OCI-LY3 (cell line): ENCODE data around the gene BRINP2.

Experiments used
- H2AFZ ChIP-seq: fragments of 200-600, 300-600 bp; shearing (Covaris generic); 2 replicates; pipeline ENCODE4 v1.6.0; 2014; ENCODE audit warnings: antibody characterized with exemption, low read depth, low read length
- H3K27ac ChIP-seq: fragments of 200-600, 300-600 bp; sonication (generic); 2 replicates; pipeline ENCODE4 v1.5.1; 2014; ENCODE audit warnings: mild to moderate bottlenecking, low read length, moderate library complexity, mixed read lengths
- H3K27me3 ChIP-seq: fragments of 200-600, 300-600 bp; sonication (generic); 2 replicates; pipeline ENCODE4 v1.6.1; 2014; ENCODE audit warnings: low read depth, low read length, mixed read lengths
- H3K36me3 ChIP-seq: fragments of 200-600, 300-600 bp; sonication (generic); replicated peaks from 2 replicates; pipeline ENCODE3; 2014; ENCODE audit warnings: low read depth, low read length, mixed read lengths
- H3K4me1 ChIP-seq: fragments of 300-600, 200-600 bp; sonication (generic); 2 replicates; pipeline ENCODE4 v1.6.1; 2014; ENCODE audit warnings: low read length, mixed read lengths
- H3K4me2 ChIP-seq: fragments of 200-600, 300-600 bp; sonication (generic); 2 replicates; pipeline ENCODE4 v1.6.1; 2014; ENCODE audit warnings: low read length, mixed read lengths
- H3K4me3 ChIP-seq: fragments of 300-600, 200-600 bp; sonication (generic); 2 replicates; pipeline ENCODE4 v1.5.1; 2014; ENCODE audit warnings: antibody characterized with exemption, mild to moderate bottlenecking, low read length, moderate library complexity
- H3K79me2 ChIP-seq: fragments of 300-600, 200-600 bp; shearing (Covaris generic); 2 replicates; pipeline ENCODE4 v1.6.1; 2014; ENCODE audit warnings: mild to moderate bottlenecking, low read length, mixed read lengths
- H3K9ac ChIP-seq: fragments of 300-600, 200-600 bp; shearing (Covaris generic); 2 replicates; pipeline ENCODE4 v1.6.0; 2014; ENCODE audit warnings: mild to moderate bottlenecking, low read length, moderate library complexity
- H3K9me3 ChIP-seq: fragments of 200-600, 300-600 bp; shearing (Covaris generic); 2 replicates; pipeline ENCODE4 v1.6.1; 2014; ENCODE audit warnings: low read length, mixed read lengths; ENCODE audit not compliant: insufficient read depth
- H4K20me1 ChIP-seq: fragments of 200-600, 300-600 bp; sonication (generic); 2 replicates; pipeline ENCODE4 v1.6.1; 2016; ENCODE audit warnings: low read length, mixed read lengths; ENCODE audit not compliant: insufficient read depth
- EZH2phosphoT487 ChIP-seq: fragments of 200-600 bp; shearing (Covaris generic); IDR thresholded peaks from 2 replicates; pipeline ENCODE4 v1.6.1; 2018; ENCODE audit warnings: antibody characterized with exemption, mixed run types, low read depth
- TF ChIP-seq, protein P1 (sequence below): fragments of 200-600, 300-600 bp; sonication (generic); IDR thresholded peaks from 2 replicates; pipeline ENCODE4 v1.5.1; 2014; ENCODE audit warnings: antibody characterized with exemption, low read length, low read depth

BRINP2 gene

GRCh38 chr1:177128665-177129281 is 42.0 kb upstream of the BRINP2 start:
- Histone ChIP-seq H2AFZ (no peak overlapping the region), H3K36me3 (no peaks in the 10 kb centered on the region), H3K27ac (no peak overlapping the region), H3K27me3 (peaks cover 17% of the 10 kb centered on the region; the same call in 1 of the 2 replicates), H4K20me1 (peaks cover 3% of the 10 kb centered on the region; the same call in 1 of the 2 replicates), H3K4me3 (no peak overlapping the region), H3K9ac (no peak overlapping the region), H3K4me2 (no peak overlapping the region), H3K79me2 (no peaks in the 10 kb centered on the region), H3K4me1 (no peaks in the 10 kb centered on the region), H3K9me3 (no peaks in the 10 kb centered on the region)
- TF ChIP-seq, protein P1, sequence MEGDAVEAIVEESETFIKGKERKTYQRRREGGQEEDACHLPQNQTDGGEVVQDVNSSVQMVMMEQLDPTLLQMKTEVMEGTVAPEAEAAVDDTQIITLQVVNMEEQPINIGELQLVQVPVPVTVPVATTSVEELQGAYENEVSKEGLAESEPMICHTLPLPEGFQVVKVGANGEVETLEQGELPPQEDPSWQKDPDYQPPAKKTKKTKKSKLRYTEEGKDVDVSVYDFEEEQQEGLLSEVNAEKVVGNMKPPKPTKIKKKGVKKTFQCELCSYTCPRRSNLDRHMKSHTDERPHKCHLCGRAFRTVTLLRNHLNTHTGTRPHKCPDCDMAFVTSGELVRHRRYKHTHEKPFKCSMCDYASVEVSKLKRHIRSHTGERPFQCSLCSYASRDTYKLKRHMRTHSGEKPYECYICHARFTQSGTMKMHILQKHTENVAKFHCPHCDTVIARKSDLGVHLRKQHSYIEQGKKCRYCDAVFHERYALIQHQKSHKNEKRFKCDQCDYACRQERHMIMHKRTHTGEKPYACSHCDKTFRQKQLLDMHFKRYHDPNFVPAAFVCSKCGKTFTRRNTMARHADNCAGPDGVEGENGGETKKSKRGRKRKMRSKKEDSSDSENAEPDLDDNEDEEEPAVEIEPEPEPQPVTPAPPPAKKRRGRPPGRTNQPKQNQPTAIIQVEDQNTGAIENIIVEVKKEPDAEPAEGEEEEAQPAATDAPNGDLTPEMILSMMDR: no peak
- no peak for TF ChIP-seq EZH2phosphoT487

GRCh38 chr1:177130451-177130945 is 40.3 kb upstream of the BRINP2 start:
- Histone ChIP-seq H3K27ac (no peak overlapping the region), H3K9ac (no peak overlapping the region), H3K4me1 (no peaks in the 10 kb centered on the region), H3K36me3 (no peaks in the 10 kb centered on the region), H3K9me3 (no peaks in the 10 kb centered on the region), H4K20me1 (peaks cover 3% of the 10 kb centered on the region; the same call in 1 of the 2 replicates), H3K4me3 (no peak overlapping the region), H3K4me2 (no peak overlapping the region), H3K27me3 (peaks cover 23% of the 10 kb centered on the region; the same call in 1 of the 2 replicates), H3K79me2 (no peaks in the 10 kb centered on the region), H2AFZ (no peak overlapping the region)
- TF ChIP-seq, protein P1: no peak
- TF ChIP-seq EZH2phosphoT487: no peak

DNA sequence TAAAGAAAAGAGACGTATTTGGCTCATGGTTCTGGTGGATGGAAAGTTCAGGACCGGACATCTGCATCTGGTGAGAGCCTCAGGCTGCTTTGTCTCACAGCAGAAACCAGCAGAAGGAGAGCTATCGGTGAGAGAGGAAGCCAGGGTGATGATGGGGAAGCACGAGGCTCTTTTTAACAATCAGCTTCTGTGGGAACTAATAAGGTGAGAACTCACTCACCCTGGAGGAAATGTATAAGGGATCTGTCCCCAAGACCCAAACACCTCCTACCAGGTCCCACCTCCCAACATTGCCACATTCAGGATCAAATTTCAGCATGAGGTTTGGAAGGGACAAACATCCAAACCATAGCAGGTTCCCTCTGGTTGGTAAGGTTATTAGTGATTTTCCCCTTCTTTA is 39.0 kb upstream of the BRINP2 start:
- peaks cover 23% of the 10 kb centered on the region; the same call in 1 of the 2 replicates for H3K27me3 ChIP-seq
- no peaks in the 10 kb centered on the region for H3K9me3 ChIP-seq
- no peak overlapping the region for H3K9ac ChIP-seq
- H4K20me1 ChIP-seq: peaks cover 3% of the 10 kb centered on the region; the same call in 1 of the 2 replicates
- no peaks in the 10 kb centered on the region for H3K79me2 ChIP-seq
- no peak overlapping the region for H3K4me3 ChIP-seq
- no peaks in the 10 kb centered on the region for H3K36me3 ChIP-seq
- no peaks in the 10 kb centered on the region for H3K4me1 ChIP-seq
- TF ChIP-seq, protein P1: no peak
- no peak for TF ChIP-seq EZH2phosphoT487
- no peak overlapping the region for H3K4me2 ChIP-seq
- H2AFZ ChIP-seq: no peak overlapping the region
- H3K27ac ChIP-seq: no peak overlapping the region

- Histone ChIP-seq H3K36me3 (no peaks in the 10 kb centered on the region), H3K79me2 (no peaks in the 10 kb centered on the region), H3K4me1 (no peaks in the 10 kb centered on the region), H3K4me3 (no peak overlapping the region), H3K4me2 (no peak overlapping the region), H4K20me1 (peaks cover 3% of the 10 kb centered on the region; the same call in 1 of the 2 replicates), H3K27me3 (peaks cover 23% of the 10 kb centered on the region; the same call in 1 of the 2 replicates), H3K27ac (no peak overlapping the region), H3K9ac (no peak overlapping the region), H3K9me3 (no peaks in the 10 kb centered on the region), H2AFZ (no peak overlapping the region)
- TF ChIP-seq, protein P1: no peak
- TF ChIP-seq EZH2phosphoT487: no peak
Observed at GRCh38 chr1:177132141-177132540, 38.6 kb upstream of the BRINP2 start.
